CD4-positive, alpha-beta T cell (primary cell): ENCODE measurements around the gene FARS2. TPM values are rescaled to one million over a fixed set of nuclear protein-coding genes. Genes with fewer than 3 reads are reported as not detected.

ENCODE experiments used
- ATAC-seq: fragments of 200-7000 bp; cut with Tn5 transposase; one replicate; pipeline ENCODE4 v1.10.0; 2022; ENCODE audit warnings: mild to moderate bottlenecking; ENCODE audit not compliant: poor library complexity
- CTCF ChIA-PET: fragments of 350-600 bp; sonication (Branson Sonifier 250); formaldehyde crosslinking; loops from one replicate; lab custom pipeline; 2021; ENCODE audit warnings: antibody characterized with exemption, inconsistent platforms; lab: Charles Lee
- POLR2A ChIA-PET: fragments of 350-600 bp; sonication (Branson Sonifier 250); formaldehyde crosslinking; loops from one replicate; lab custom pipeline; 2021; ENCODE audit warnings: antibody characterized with exemption, inconsistent platforms; lab: Charles Lee
- DNase-seq, 14 experiments: peaks; one replicate each; pipeline ENCODE4 v3.0.0-alpha.2; 2013 to 2020; ENCODE audit warnings: mixed read lengths in 2 of 14
- H3K27ac ChIP-seq, 2 donors: one replicate each; pipeline versions ENCODE4 v1.5.1 to v1.7.0; 2013; ENCODE audit warnings: low read length in 2 of 2, low read depth in 1 of 2, mild to moderate bottlenecking in 1 of 2
- H3K27me3 ChIP-seq, 2 experiments: 1 replicate in 1 of 2; 2 replicates in 1 of 2; pipeline versions ENCODE4 v1.6.1 to v1.7.0; 2013; ENCODE audit warnings: low read length in 2 of 2, control low read depth in 1 of 2, mild to moderate bottlenecking in 1 of 2, moderate library complexity in 1 of 2; ENCODE audit not compliant: insufficient read depth in 2 of 2, control insufficient read depth in 1 of 2
- H3K36me3 ChIP-seq: one replicate; pipeline ENCODE4 v1.6.1; 2013; ENCODE audit warnings: low read length, control low read depth; ENCODE audit not compliant: insufficient read depth
- H3K4me1 ChIP-seq: one replicate; pipeline ENCODE4 v1.6.1; 2013; ENCODE audit warnings: low read length, control low read depth; ENCODE audit not compliant: insufficient read depth
- H3K4me3 ChIP-seq: one replicate; pipeline ENCODE4 v1.5.1; 2013; ENCODE audit warnings: mild to moderate bottlenecking, low read length, moderate library complexity
- H3K9me3 ChIP-seq, 2 experiments: 1 replicate in 1 of 2; 2 replicates in 1 of 2; pipeline versions ENCODE4 v1.6.1 to v1.7.0; 2013; ENCODE audit warnings: low read length in 2 of 2, mild to moderate bottlenecking in 2 of 2, control low read depth in 1 of 2, moderate library complexity in 1 of 2; ENCODE audit not compliant: control insufficient read depth in 1 of 2, insufficient read depth in 1 of 2
- H3K27ac Mint-ChIP-seq: one replicate; pipeline ENCODE4 v1.8.0; 2020; ENCODE audit warnings: mixed read lengths
- H3K27me3 Mint-ChIP-seq: one replicate; pipeline ENCODE4 v1.8.0; 2021; ENCODE audit warnings: mixed read lengths
- H3K36me3 Mint-ChIP-seq: one replicate; pipeline ENCODE4 v1.8.0; 2021; ENCODE audit warnings: low read depth, mixed read lengths
- H3K4me1 Mint-ChIP-seq: one replicate; pipeline ENCODE4 v1.8.0; 2021; ENCODE audit warnings: low read depth, mixed read lengths
- H3K4me3 Mint-ChIP-seq: one replicate; pipeline ENCODE4 v1.8.0; 2020; ENCODE audit warnings: mild to moderate bottlenecking, mixed read lengths
- H3K9me3 Mint-ChIP-seq: one replicate; pipeline ENCODE4 v1.8.0; 2020; ENCODE audit warnings: mixed read lengths
- CTCF ChIP-seq: fragments of 200-600 bp; IDR thresholded peaks from one replicate; pipeline ENCODE4 v1.8.0; 2022; ENCODE audit warnings: antibody characterized with exemption, mild to moderate bottlenecking
- intact Hi-C, 2 experiments: fragments of 100-400 bp; cut with DNase I in 1 of 2; cut with micrococcal nuclease in 1 of 2; formaldehyde crosslinking; loops; one replicate each; pipeline versions ENCODE4 v1.15.1 to v1.9.0; 2023 to 2025; cut with DNase I, micrococcal nuclease
- total RNA-seq, 174 experiments: library from RNA in 2 of 174; stranded (reverse) in 2 of 174; gene quantifications; one replicate each; pipeline ENCODE4 v1.2.3 and lab custom pipeline; 2021 to 2026

Gene FARS2
- total RNA-seq, 2 experiments from 2014 or later = 12.6 to 12.8 TPM

GRCh38 chr6:5552243-5552642 lies 290.9 kb downstream of the FARS2 start:
- H3K36me3 ChIP-seq = peaks cover 4% of the 10 kb centered on the region
- no peaks in the 10 kb centered on the region for H3K4me1 ChIP-seq
- no peak for ATAC-seq
- H3K27me3 ChIP-seq = no peaks in the 10 kb centered on the region
- H3K27ac ChIP-seq = no peak overlapping the region
- peaks cover 5% of the 10 kb centered on the region for H3K4me1 Mint-ChIP-seq
- no peak overlapping the region for H3K4me3 ChIP-seq
- H3K36me3 Mint-ChIP-seq = peaks cover 49% of the 10 kb centered on the region
- intact Hi-C loops = no loop called here
- peaks cover 7% of the 10 kb centered on the region for H3K9me3 Mint-ChIP-seq
- H3K4me3 Mint-ChIP-seq = no peak overlapping the region
- H3K27ac Mint-ChIP-seq = no peak overlapping the region
- CTCF ChIA-PET = no interaction called here
- TF ChIP-seq CTCF = no peak
- POLR2A ChIA-PET = no interaction called here
- no peaks in the 10 kb centered on the region for H3K27me3 Mint-ChIP-seq
- no peak for DNase-seq
- peaks cover 0 to 4% of the 10 kb centered on the region in 2 experiments for H3K9me3 ChIP-seq

GRCh38 chr6:5553767-5554166 lies 292.5 kb downstream of the FARS2 start:
- H3K27ac Mint-ChIP-seq = no peak overlapping the region
- Histone ChIP-seq H3K4me1 (no peaks in the 10 kb centered on the region), H3K9me3 (peaks cover 0 to 4% of the 10 kb centered on the region in 2 experiments), H3K4me3 (no peak overlapping the region), H3K36me3 (no peaks in the 10 kb centered on the region), H3K27ac (no peak overlapping the region), H3K27me3 (no peaks in the 10 kb centered on the region)
- no peak for ATAC-seq
- H3K9me3 Mint-ChIP-seq = peaks cover 7% of the 10 kb centered on the region
- ChIA-PET CTCF (no interaction called here), POLR2A (interaction anchor here (1.1 kb wide), 1 partner anchor 83 kb away, joined by 5 read pairs; no protein-coding TSS in a partner anchor)
- no peak for DNase-seq
- no peak overlapping the region for H3K4me3 Mint-ChIP-seq
- H3K27me3 Mint-ChIP-seq = no peaks in the 10 kb centered on the region
- H3K4me1 Mint-ChIP-seq = peaks cover 5% of the 10 kb centered on the region
- H3K36me3 Mint-ChIP-seq = peaks cover 34% of the 10 kb centered on the region
- intact Hi-C loops = no loop called here
- no peak for TF ChIP-seq CTCF

- Mint-ChIP-seq H3K36me3 (peaks cover 32% of the 10 kb centered on the region), H3K27me3 (no peaks in the 10 kb centered on the region), H3K9me3 (peaks cover 7% of the 10 kb centered on the region), H3K27ac (no peak overlapping the region), H3K4me3 (no peak overlapping the region), H3K4me1 (peaks cover 5% of the 10 kb centered on the region)
- ChIA-PET CTCF (no interaction called here), POLR2A (interaction anchor here (1.1 kb wide), 1 partner anchor 83 kb away, joined by 5 read pairs; no protein-coding TSS in a partner anchor)
- Histone ChIP-seq H3K27me3 (no peaks in the 10 kb centered on the region), H3K36me3 (no peaks in the 10 kb centered on the region), H3K4me3 (no peak overlapping the region), H3K9me3 (peaks cover 0 to 4% of the 10 kb centered on the region in 2 experiments), H3K4me1 (no peaks in the 10 kb centered on the region), H3K27ac (no peak overlapping the region)
- TF ChIP-seq CTCF = no peak
- ATAC-seq (no peak), DNase-seq (no peak)
- intact Hi-C loops = no loop called here
These were observed 292.9 kb downstream of the FARS2 start for GRCh38 chr6:5554226-5554625.
